CD8-positive, alpha-beta memory T cell (primary cell): ENCODE measurements around the gene MRPL53. TPM values are rescaled to one million over a fixed set of nuclear protein-coding genes. Genes with fewer than 3 reads are reported as not detected.
"Not testable (repeated sequence)": the region's sequence is repeated elsewhere in the genome, so short reads cannot be mapped to it uniquely, and the experiment has no call there.

Experiments used
- CTCF ChIA-PET: fragments of 350-600 bp; sonication (Branson Sonifier 250); formaldehyde crosslinking; loops from one replicate; lab custom pipeline; 2021; ENCODE audit warnings: antibody characterized with exemption; lab: Charles Lee
- POLR2A ChIA-PET: fragments of 350-600 bp; sonication (Branson Sonifier 250); formaldehyde crosslinking; loops from one replicate; lab custom pipeline; 2021; ENCODE audit warnings: antibody characterized with exemption; lab: Charles Lee
- DNase-seq, 5 donors: peaks; one replicate each; pipeline versions ENCODE4 v3.0.0 to v3.0.0-alpha.2; 2020 to 2022; ENCODE audit warnings: mixed read lengths in 1 of 5
- H3K27ac ChIP-seq: one replicate; pipeline ENCODE4 v1.7.0; 2013; ENCODE audit warnings: low read depth, mild to moderate bottlenecking, low read length, moderate library complexity
- H3K27me3 ChIP-seq: 2 replicates; pipeline ENCODE4 v1.7.0; 2013; ENCODE audit warnings: low read length, mild to moderate bottlenecking; ENCODE audit not compliant: insufficient read depth, poor library complexity, severe bottlenecking
- H3K36me3 ChIP-seq: 2 replicates; pipeline ENCODE4 v1.7.0; 2013; ENCODE audit warnings: mild to moderate bottlenecking, low read length, moderate library complexity; ENCODE audit not compliant: insufficient read depth
- H3K4me1 ChIP-seq: 2 replicates; pipeline ENCODE4 v1.7.0; 2013; ENCODE audit warnings: mild to moderate bottlenecking, low read length, moderate library complexity; ENCODE audit not compliant: insufficient read depth
- H3K4me3 ChIP-seq: 2 replicates; pipeline ENCODE4 v1.7.0; 2013; ENCODE audit warnings: mild to moderate bottlenecking, low read length
- H3K9me3 ChIP-seq: 2 replicates; pipeline ENCODE4 v1.7.0; 2013; ENCODE audit warnings: mild to moderate bottlenecking, low read length
- H3K27ac Mint-ChIP-seq, 8 donors: one replicate each; pipeline ENCODE4 v1.8.0; 2020 to 2021; ENCODE audit warnings: mixed read lengths in 8 of 8, mild to moderate bottlenecking in 6 of 8, inconsistent platforms in 3 of 8, moderate library complexity in 3 of 8
- H3K27me3 Mint-ChIP-seq, 2 donors: one replicate each; pipeline ENCODE4 v1.8.0; 2020 to 2021; ENCODE audit warnings: mixed read lengths in 2 of 2, mild to moderate bottlenecking in 1 of 2, moderate library complexity in 1 of 2
- H3K36me3 Mint-ChIP-seq, 3 donors: one replicate each; pipeline ENCODE4 v1.8.0; 2020 to 2021; ENCODE audit warnings: mixed read lengths in 3 of 3, inconsistent platforms in 1 of 3, mild to moderate bottlenecking in 1 of 3
- H3K4me1 Mint-ChIP-seq, 3 donors: one replicate each; pipeline ENCODE4 v1.8.0; 2020 to 2021; ENCODE audit warnings: mixed read lengths in 3 of 3, inconsistent platforms in 1 of 3, mild to moderate bottlenecking in 1 of 3
- H3K4me3 Mint-ChIP-seq, 7 donors: one replicate each; pipeline ENCODE4 v1.8.0; 2020 to 2021; ENCODE audit warnings: mixed read lengths in 7 of 7, mild to moderate bottlenecking in 6 of 7, moderate library complexity in 4 of 7, inconsistent platforms in 2 of 7
- H3K9me3 Mint-ChIP-seq, 5 donors: one replicate each; pipeline ENCODE4 v1.8.0; 2020 to 2022; ENCODE audit warnings: mixed read lengths in 5 of 5, mild to moderate bottlenecking in 3 of 5, moderate library complexity in 2 of 5, inconsistent platforms in 1 of 5
- polyA plus RNA-seq: library from polyadenylated mRNA; unstranded; fragments of 300-500 nt; fragmentation: Illumina TruSeq; gene quantifications from one replicate; pipeline ENCODE4 v1.2.3, GENCODE V29; 2021
- total RNA-seq, 2 experiments: library from RNA; stranded (reverse); gene quantifications; one replicate each; pipeline ENCODE4 v1.2.3, GENCODE V29; 2021

MRPL53 gene
- total and polyA plus RNA-seq, 3 experiments from 2014 or later = 108 to 118 (median 115) TPM

DNA sequence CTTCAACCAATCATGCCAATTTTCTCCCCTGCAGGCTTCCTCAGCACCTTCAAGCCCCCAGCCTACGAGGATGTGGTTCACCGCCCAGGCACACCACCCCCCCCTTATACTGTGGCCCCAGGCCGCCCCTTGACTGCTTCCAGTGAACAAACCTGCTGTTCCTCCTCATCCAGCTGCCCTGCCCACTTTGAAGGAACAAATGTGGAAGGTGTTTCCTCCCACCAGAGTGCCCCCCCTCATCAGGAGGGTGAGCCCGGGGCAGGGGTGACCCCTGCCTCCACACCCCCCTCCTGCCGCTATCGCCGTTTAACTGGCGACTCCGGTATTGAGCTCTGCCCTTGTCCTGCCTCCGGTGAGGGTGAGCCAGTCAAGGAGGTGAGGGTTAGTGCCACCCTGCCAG is 12.3 kb downstream of the MRPL53 start:
- Mint-ChIP-seq H3K36me3 (peaks cover 0 to 42% (median 0%) of the 10 kb centered on the region in 3 donors), H3K4me3 (peak overlapping the region in 5 of 7 donors; percentile 44 to 96 (median 90)), H3K4me1 (peaks cover 46 to 64% (median 56%) of the 10 kb centered on the region in 3 donors), H3K27ac (peak overlapping the region in 6 of 8 donors; percentile 40 to 100 (median 81))
- peaks cover 37% of the 10 kb centered on the region for H3K4me1 ChIP-seq
- POLR2A ChIA-PET, H3K9me3 Mint-ChIP-seq, H3K27me3 Mint-ChIP-seq, H3K36me3 ChIP-seq, H3K9me3 ChIP-seq, H3K4me3 ChIP-seq, H3K27ac ChIP-seq, H3K27me3 ChIP-seq, DNase-seq: not testable (repeated sequence)
- CTCF ChIA-PET = interaction anchor here (1.0 kb wide), 1 partner anchor 22 kb away, joined by 5 read pairs; the partner anchor contains the start of genes CCDC142 and TTC31

DNA sequence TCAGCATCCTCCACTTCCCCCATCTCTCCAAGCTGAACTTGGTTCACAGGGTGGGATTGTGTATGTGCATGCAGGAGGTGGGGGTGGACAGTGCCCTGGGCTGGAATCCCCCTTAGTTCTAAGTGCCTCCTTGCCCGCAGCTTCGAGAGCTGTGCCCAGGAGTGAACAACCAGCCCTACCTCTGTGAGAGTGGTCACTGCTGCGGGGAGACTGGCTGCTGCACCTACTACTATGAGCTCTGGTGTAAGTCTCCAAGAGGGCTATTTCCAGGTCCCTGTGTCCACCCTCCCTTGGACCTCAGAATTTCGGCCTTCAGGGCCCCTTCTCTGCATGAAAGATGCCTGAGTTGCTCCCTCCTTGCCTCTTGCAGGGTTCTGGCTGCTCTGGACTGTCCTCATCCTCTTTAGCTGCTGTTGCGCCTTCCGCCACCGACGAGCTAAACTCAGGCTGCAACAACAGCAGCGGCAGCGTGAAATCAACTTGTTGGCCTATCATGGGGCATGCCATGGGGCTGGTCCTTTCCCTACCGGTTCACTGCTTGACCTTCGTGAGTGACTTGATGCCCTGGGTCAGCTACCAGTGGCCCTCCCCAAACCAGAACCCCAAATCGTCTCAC is 12.9 kb downstream of the MRPL53 start:
- POLR2A ChIA-PET = interaction anchor here (2.7 to 3.8 kb wide), 2 partner anchors 8 to 12 kb away, joined by 32 to 54 read pairs; partner anchors contain the start of gene MRPL53

DNA sequence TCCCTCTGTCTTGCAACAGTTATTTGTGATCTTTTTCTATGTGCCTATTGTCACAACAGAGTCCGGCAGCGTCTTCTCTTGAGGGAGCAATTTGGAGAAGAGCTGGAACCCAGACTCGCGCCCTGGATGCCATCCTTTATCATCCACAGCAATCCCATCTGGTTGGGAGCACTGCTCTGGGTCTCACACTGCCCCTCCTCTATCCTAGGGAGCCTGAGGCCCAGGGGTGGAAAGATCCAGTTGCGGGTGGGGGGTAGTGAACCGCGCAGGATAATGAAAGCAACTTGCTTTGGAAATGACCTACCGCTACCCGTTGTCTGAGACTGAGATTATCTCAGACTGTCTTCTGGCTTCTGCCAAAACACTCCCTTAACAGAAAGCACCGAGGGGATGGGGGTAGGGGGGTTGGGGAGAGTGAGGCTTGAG is 13.5 kb downstream of the MRPL53 start:
- Histone ChIP-seq H3K27me3 (no peaks in the 10 kb centered on the region), H3K4me3 (peak overlapping the region; percentile 90), H3K9me3 (no peaks in the 10 kb centered on the region), H3K36me3 (peaks cover 4% of the 10 kb centered on the region), H3K4me1 (peaks cover 36% of the 10 kb centered on the region), H3K27ac (peak overlapping the region; percentile 66)
- Mint-ChIP-seq H3K4me3 (peak overlapping the region; percentile 87 to 98 (median 92)), H3K27ac (peak overlapping the region; percentile 91 to 100 (median 100)), H3K27me3 (peaks cover 0 to 2% of the 10 kb centered on the region in 2 donors), H3K9me3 (no peaks in the 10 kb centered on the region), H3K4me1 (peaks cover 52 to 66% (median 61%) of the 10 kb centered on the region in 3 donors), H3K36me3 (peaks cover 0 to 44% (median 0%) of the 10 kb centered on the region in 3 donors)
- POLR2A ChIA-PET = interaction anchor here (1.0 to 3.8 kb wide), 10 partner anchors 9 to 721 kb away, joined by 3 to 54 read pairs (median 5); partner anchors contain the start of genes AUP1, C2orf81, CCDC142 and HTRA2
- DNase-seq = no peak
- CTCF ChIA-PET = interaction anchor here (0.8 to 5.8 kb wide), 6 partner anchors 9 to 128 kb away, joined by 3 to 83 read pairs (median 6); partner anchors contain the start of genes CCDC142, MRPL53 and TTC31

More for the DNA sequence above, 12.9 kb downstream of the MRPL53 start:
- CTCF ChIA-PET = interaction anchor here (1.0 to 5.8 kb wide), 2 partner anchors 23 kb away, joined by 5 to 83 read pairs; partner anchors contain the start of genes CCDC142 and TTC31
- Mint-ChIP-seq H3K4me1 (peaks cover 51 to 67% (median 61%) of the 10 kb centered on the region in 3 donors), H3K36me3 (peaks cover 0 to 44% (median 0%) of the 10 kb centered on the region in 3 donors), H3K4me3 (peak overlapping the region; percentile 87 to 98 (median 92)), H3K27ac (peak overlapping the region in 7 of 8 donors; percentile 55 to 100 (median 97))
- not testable (repeated sequence) for H3K36me3 ChIP-seq, H3K9me3 Mint-ChIP-seq, H3K27me3 ChIP-seq, H3K27ac ChIP-seq, DNase-seq, H3K27me3 Mint-ChIP-seq, H3K4me3 ChIP-seq, H3K9me3 ChIP-seq
- H3K4me1 ChIP-seq = peaks cover 38% of the 10 kb centered on the region

DNA sequence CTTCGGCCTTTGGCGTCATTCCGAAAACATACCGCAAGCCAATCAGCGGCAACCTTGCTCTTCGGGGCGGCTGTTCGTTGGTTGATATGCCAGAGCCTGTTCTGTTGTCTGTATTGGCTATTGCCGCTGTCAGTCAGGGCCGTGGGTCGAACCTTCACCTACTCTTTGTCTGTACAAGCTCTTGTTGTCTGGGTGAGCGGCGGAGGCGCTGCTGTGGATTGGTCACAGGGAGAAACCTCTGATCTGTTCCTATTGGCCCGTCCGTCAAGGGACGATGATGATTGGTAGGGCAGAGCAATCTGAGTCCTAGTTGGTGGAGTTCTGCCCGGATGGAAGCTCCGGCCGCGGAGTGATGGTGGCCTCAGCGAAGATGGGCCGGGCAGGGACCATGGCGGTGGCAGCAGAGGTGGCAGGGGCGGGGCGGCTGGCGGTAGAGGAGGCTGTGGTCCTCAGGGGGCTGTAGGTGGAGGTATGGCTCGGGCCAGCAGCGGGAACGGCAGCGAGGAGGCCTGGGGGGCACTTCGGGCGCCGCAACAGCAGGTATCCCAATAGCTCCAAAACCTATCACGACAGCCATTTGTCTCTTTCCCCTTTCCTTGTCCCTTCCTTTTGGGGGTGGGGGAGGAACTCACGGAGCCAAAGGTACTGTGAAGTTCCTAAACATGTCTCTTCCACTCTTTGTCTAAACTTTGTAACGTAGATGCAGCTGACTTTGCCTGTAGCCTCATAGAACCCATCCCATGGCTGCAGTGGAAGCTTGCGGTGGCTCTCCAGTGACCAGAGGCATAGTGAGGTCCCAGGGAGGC is 14.1 kb downstream of the MRPL53 start, which contains the start of gene WBP1:
Gene WBP1, plus strand, starts transcription at position 307 of the 806 bp plus-strand sequence. Its CDS starts 165 bp downstream, at position 472.
- peak within 1 kb of the TSS; percentile 94 for H3K27ac ChIP-seq
- no peaks in the 10 kb centered on the region for H3K9me3 ChIP-seq
- peak; percentile 97 to 100 (median 99) for DNase-seq
- POLR2A ChIA-PET = interaction anchor here (0.6 to 3.8 kb wide), 13 partner anchors 9 to 721 kb away, joined by 3 to 54 read pairs (median 5); partner anchors contain the start of genes AUP1, C2orf81, CCDC142 and DQX1
- CTCF ChIA-PET = interaction anchor here (0.8 to 5.8 kb wide), 8 partner anchors 9 to 129 kb away, joined by 3 to 83 read pairs (median 4); partner anchors contain the start of genes CCDC142, MRPL53 and TTC31
- H3K4me1 ChIP-seq = peaks cover 36% of the 10 kb centered on the region
- H3K27me3 ChIP-seq = no peaks in the 10 kb centered on the region
- no peaks in the 10 kb centered on the region for H3K9me3 Mint-ChIP-seq
- peak within 1 kb of the TSS; percentile 91 to 100 (median 100) for H3K27ac Mint-ChIP-seq
- peaks cover 0 to 44% (median 0%) of the 10 kb centered on the region in 3 donors for H3K36me3 Mint-ChIP-seq
- peak within 1 kb of the TSS; percentile 90 for H3K4me3 ChIP-seq
- H3K4me3 Mint-ChIP-seq = peak within 1 kb of the TSS; percentile 87 to 98 (median 92)
- peaks cover 0 to 2% of the 10 kb centered on the region in 2 donors for H3K27me3 Mint-ChIP-seq
- peaks cover 4% of the 10 kb centered on the region for H3K36me3 ChIP-seq
- H3K4me1 Mint-ChIP-seq = peaks cover 51 to 65% (median 62%) of the 10 kb centered on the region in 3 donors

DNA sequence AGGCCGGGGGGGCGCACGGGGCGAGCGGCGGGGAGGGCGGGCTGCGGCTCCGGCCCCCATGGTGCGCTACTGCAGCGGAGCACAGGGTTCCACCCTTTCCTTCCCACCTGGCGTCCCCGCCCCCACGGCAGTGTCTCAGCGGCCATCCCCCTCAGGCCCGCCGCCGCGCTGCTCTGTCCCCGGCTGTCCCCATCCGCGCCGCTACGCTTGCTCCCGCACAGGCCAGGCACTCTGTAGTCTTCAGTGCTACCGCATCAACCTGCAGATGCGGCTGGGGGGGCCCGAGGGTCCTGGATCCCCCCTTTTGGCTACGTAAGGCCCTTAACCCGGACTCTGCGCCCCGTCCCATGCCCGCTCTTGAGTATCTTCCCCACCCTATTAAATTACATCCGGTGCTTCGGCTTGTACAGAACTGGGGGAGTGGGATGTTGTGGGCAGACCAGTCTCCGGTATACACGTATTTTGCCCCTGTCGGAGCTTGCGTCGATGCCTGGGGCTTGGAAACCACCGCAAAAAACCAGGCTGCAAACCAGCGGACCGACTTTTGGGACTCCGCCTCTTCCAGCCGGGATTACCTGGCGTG is 14.8 kb downstream of the MRPL53 start:
- H3K4me3 Mint-ChIP-seq = peak overlapping the region; percentile 87 to 98 (median 92)
- H3K27me3 Mint-ChIP-seq = peaks cover 0 to 2% of the 10 kb centered on the region in 2 donors
- Histone ChIP-seq H3K9me3 (no peaks in the 10 kb centered on the region), H3K4me3 (peak overlapping the region; percentile 88), H3K27ac (peak overlapping the region; percentile 94), H3K36me3 (peaks cover 2% of the 10 kb centered on the region), H3K4me1 (peaks cover 41% of the 10 kb centered on the region), H3K27me3 (no peaks in the 10 kb centered on the region)
- peaks cover 0 to 37% (median 0%) of the 10 kb centered on the region in 3 donors for H3K36me3 Mint-ChIP-seq
- no peaks in the 10 kb centered on the region for H3K9me3 Mint-ChIP-seq
- ChIA-PET POLR2A (interaction anchor here (1.0 to 3.8 kb wide), 11 partner anchors 10 to 720 kb away, joined by 3 to 54 read pairs (median 5); partner anchors contain the start of genes AUP1, C2orf81, CCDC142 and DQX1), CTCF (interaction anchor here (1.0 to 5.8 kb wide), 8 partner anchors 10 to 130 kb away, joined by 3 to 83 read pairs (median 4); partner anchors contain the start of genes CCDC142, MRPL53 and TTC31)
- DNase-seq = peak in 4 of 5 donors; percentile 79 to 89 (median 81)
- H3K4me1 Mint-ChIP-seq = peaks cover 56 to 65% (median 62%) of the 10 kb centered on the region in 3 donors
- peak overlapping the region; percentile 91 to 100 (median 100) for H3K27ac Mint-ChIP-seq

DNA sequence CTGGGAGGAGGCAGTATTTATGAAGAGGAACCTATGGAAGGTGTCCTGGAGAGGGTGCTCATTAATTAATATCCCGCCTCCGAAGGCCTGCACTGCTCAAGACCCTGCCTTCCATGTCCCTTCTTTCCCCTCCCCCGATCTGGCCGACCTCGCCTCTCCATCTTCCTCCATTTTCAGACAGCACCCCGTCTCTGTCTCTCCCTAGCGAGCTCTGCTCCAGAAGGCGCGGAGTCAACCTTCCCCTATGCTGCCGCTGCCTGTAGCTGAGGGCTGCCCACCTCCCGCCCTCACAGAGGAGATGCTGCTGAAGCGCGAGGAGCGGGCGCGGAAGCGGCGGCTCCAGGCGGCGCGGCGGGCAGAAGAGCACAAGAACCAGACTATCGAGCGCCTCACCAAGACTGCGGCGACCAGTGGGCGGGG is 15.3 kb downstream of the MRPL53 start:
- CTCF ChIA-PET = interaction anchor here (0.9 to 5.8 kb wide), 7 partner anchors 10 to 130 kb away, joined by 3 to 83 read pairs (median 4); partner anchors contain the start of genes C2orf81, CCDC142, MRPL53 and TTC31
- POLR2A ChIA-PET = interaction anchor here (0.6 to 3.8 kb wide), 8 partner anchors 11 to 73 kb away, joined by 3 to 54 read pairs (median 17); partner anchors contain the start of genes CCDC142, DQX1, MRPL53 and TTC31
- H3K4me1 ChIP-seq = peaks cover 46% of the 10 kb centered on the region
- Mint-ChIP-seq H3K4me3 (peak overlapping the region; percentile 87 to 98 (median 92)), H3K27me3 (peaks cover 0 to 2% of the 10 kb centered on the region in 2 donors), H3K36me3 (peaks cover 0 to 33% (median 0%) of the 10 kb centered on the region in 3 donors), H3K9me3 (no peaks in the 10 kb centered on the region), H3K4me1 (peaks cover 61 to 70% (median 66%) of the 10 kb centered on the region in 3 donors), H3K27ac (peak overlapping the region; percentile 91 to 100 (median 99))
- H3K27me3 ChIP-seq = no peaks in the 10 kb centered on the region
- no peaks in the 10 kb centered on the region for H3K36me3 ChIP-seq
- DNase-seq = no peak
- peak overlapping the region; percentile 94 for H3K27ac ChIP-seq
- no peaks in the 10 kb centered on the region for H3K9me3 ChIP-seq
- peak overlapping the region; percentile 62 for H3K4me3 ChIP-seq
